NCI-H2227 (cell line): Measurements from ENCODE around the gene RASSF10.

ENCODE experiments used
- DNase-seq: peaks from one replicate; lab custom pipeline; 2025; ENCODE audit not compliant: unreplicated experiment; lab: John Stamatoyannopoulos, UW

The RASSF10 gene

DNA sequence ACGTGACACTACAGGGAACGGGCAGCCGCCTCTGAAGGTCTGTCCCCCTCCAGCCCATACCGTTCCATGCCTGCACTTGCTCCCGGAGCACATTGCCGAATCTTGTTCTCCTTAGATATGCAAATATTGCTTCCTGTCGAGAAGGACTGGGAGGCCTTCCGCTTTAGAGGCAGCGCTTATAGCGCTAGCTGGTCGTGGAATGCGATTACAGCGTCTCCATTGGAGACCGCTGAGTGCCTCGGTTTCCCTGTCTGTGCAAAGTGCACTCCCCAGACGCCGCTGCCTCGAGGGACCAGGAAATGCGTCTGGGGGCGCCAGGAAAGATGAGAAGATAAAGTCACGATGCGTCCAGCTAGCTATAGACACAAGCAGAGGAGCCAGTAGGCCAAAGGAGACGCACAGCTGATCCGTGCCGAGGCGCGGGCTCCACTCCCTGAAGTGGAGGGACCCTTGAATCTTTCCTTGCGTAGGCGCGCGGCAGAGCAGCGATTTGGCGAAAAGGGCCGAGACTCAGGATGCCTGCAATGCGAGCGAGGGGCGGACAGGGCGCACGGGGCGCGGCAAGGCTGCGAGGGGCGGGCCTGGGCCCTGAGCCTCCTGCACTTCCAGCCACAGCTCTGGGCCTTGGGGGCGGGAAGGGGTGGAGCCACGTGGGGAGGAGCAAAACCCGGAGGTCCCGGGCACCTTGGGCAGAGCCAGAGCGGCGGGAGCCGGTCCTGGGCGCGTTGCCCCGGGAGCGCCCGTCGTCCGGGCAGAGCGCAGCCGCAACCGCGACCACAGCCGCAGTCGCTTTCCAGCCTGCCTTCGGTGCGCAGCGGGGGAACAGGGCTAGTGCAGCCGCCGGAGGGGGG lies at the start of gene RASSF10:
TSS of gene RASSF10 (plus strand) at position 692 of the 851 bp plus-strand sequence. CDS start 261 bp downstream, outside the sequence.
- DNase-seq: peak; percentile 84

GRCh38 chr11:12961615-12962014 lies 47.5 kb upstream of the RASSF10 start:
- DNase-seq: no peak

GRCh38 chr11:12962306-12962705 lies 46.8 kb upstream of the RASSF10 start:
- no peak for DNase-seq

- no peak for DNase-seq
Measured at GRCh38 chr11:12963051-12963450, 46.1 kb upstream of the RASSF10 start.

- DNase-seq: peak; percentile 82
Measured at GRCh38 chr11:12963792-12964536, 45.2 kb upstream of the RASSF10 start.

DNA sequence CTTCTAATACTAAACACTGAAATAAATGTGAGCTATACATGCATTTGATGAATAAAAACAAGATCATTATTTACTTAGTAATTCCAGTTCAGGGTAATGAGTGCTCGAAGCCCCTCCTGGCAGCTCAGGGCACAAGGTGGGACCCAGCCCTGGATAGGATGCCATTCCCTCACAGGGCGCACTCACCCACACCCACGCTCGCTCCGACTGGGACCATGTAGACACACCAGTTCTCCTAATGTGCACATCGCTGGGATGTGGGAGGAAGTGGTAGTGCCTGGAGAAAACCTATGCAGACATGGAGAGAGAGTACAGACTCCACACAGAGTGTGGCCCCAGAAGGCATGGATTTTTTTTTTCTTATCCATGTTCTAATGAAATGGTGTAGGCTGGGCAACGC lies 44.5 kb upstream of the RASSF10 start:
- no peak for DNase-seq

DNA sequence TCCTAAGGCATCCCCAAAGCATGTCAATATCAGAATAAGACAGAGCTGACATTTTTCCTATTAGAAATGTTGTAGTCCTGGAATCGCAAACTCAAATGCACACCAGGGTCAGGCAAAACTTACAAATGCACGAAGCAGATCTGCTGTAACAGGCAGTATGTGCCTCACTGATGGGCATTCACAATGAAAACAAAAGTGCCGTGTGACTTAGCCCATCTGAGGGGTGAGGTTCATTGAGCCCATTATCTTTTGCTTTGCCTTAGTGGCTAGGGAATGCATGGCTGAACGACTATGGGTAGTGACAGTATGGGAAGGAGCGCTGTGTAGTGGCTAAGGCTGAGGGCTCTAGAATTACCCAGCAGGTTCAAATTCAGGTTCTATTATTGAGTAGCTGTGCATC lies 43.1 kb upstream of the RASSF10 start:
- no peak for DNase-seq

DNA sequence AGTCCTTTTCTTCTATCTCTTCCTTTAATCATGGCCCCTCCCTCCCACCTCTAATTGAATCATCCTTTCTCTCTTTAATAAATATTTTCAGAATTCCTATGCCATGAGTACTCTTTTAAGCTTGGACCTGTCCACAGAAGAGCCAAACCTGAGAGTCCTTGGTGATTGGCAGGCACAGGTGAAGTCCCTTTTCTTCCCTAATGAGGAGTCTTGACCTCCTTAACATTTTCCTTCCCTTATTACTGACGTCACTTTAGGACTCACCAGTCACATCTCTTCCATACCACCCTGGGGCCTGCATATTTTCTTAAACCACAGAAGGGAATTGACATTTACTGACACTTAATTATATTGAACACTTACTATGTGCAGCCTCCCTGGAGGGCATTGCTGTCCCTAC lies 41.0 kb upstream of the RASSF10 start:
- DNase-seq: no peak

DNA sequence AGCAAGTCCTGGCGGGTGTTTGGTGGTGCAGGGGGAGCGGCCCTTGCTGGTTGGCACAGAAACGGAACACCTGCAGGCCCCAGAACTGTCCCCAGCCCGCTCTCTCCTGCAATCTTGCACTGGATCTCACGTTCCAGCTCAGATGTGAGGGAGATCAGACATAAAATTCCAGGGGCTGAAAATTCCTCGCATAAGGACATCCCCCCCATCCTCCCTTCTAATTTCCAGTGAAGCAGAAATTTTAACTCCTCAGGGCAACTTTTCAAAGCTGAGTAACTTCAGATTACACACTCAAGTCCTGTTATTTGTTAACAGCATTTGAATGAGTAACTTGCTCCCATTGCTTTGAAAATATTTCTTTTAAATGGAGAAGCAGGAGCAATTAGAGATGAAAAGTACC lies 40.3 kb upstream of the RASSF10 start:
- no peak for DNase-seq

DNA sequence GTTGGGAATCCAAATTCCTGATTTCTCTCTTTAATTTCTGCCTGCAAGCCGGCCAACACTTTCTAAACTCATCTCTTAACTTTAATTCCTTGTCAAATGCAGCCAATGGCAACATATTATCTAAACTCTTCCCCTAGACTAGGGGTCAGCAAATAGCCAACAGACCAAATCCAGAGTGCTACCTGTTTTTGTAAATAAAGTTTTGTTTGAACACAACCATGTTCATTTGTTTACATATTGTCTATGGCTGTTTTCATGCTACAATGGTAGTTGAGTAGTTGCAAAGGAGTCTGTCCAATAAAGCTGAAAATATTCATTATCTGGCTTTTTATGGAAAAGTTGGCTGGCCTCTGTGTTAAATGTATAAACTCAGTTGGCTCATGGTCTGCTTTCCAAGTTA lies 37.2 kb upstream of the RASSF10 start:
- DNase-seq: no peak

- DNase-seq: no peak
Measured at GRCh38 chr11:12973528-12974181, 35.5 kb upstream of the RASSF10 start.

- DNase-seq: no peak
Measured at GRCh38 chr11:12975195-12975594, 33.9 kb upstream of the RASSF10 start.

DNA sequence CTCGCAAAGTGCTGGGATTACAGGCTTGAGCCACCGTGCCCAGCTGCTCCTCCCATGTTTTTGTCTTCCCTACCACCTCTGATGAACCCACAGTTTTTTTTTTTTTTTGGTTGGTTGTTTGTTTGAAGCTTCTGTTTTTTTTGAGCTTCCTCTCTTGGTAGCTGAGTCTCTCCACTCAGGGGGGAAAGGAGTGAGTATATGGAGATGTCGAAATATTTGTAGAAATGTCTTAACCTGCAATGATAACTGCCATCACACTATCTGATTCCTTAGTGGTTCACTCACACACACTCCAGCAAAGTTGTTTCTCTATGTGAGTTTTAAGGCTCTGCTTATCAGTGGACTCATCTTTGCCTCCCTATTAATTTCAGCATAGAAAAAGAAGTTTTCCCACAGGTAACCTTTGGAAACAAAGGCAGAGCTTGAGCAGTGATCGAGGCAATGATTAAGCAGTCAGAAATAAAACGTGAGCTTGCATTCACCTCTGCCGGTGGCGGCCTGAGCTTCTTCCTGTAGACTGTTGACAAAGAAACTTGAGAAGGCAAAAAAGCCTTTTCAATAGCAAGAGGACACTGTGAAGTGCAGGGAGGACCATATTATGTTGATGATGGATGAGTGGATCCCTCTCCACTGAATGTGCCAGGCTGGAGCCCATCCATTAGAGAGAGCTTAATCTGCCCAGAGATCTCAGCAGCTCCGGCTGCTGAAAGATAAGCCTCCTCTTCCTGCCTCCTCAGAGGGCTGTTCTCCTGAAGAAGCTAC lies 29.0 kb upstream of the RASSF10 start:
- DNase-seq: no peak

GRCh38 chr11:12981676-12982522 lies 27.2 kb upstream of the RASSF10 start:
- DNase-seq: no peak

GRCh38 chr11:12983336-12983735 lies 25.8 kb upstream of the RASSF10 start:
- no peak for DNase-seq

DNA sequence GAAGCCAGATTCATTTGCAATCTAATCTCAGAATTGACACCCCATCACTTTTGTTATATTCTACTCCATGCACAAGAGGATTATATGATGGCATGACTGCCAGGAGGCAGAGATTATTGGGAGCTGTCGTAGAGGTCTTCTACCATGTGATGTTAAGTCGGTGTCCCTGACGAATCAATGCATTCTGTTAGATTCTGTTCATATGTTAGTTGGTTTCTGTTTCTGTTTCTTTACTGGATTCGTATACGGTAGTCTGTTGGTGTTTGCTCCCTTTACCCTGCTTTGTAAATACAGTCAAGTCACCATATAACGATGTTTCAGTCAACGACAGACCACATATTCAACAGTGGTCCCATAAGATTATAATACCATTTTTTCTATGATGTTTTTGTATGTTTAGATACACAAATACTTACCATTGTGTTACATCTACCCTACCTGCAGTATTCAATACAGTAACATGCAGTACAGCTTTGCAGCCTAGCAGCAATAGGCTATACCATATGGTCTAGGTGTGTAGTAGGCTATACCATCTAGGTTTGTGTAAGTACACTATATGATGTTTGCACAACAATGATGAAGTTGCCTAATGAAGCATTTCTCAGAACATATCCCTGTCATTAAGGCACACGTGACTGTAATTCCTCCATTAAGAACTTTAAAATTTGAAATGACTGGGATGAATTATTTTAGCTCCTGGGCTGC lies 22.8 kb upstream of the RASSF10 start:
- no peak for DNase-seq

- DNase-seq: no peak
Measured at GRCh38 chr11:12989428-12990161, 19.5 kb upstream of the RASSF10 start.

- DNase-seq: no peak
Measured at GRCh38 chr11:12990162-12990480, 19.0 kb upstream of the RASSF10 start.

DNA sequence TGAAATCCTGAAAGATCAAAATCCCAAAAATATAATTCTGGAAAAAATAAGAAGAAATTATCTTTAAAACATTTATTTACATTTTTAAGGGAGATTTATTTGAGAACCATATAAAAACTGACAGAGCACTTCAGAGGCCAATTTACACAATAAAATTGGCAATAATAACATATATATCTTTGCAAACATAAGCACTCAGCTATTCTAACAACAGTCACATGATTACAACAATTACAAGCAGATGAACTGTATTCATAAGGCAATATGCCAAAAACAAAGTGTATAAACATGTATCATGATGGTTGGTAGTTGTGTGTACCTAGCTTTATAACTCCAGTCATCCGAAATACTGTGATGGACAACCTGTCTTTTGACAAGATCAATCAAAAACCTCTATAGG lies 17.7 kb upstream of the RASSF10 start:
- no peak for DNase-seq
